Inflammatory macrophage (primary cell): ENCODE data around the gene EIF3L.

Experiments
- DNase-seq, 2 donors: peaks; one replicate each; pipeline ENCODE4 v3.0.0-alpha.2; 2020 to 2022

EIF3L gene

DNA sequence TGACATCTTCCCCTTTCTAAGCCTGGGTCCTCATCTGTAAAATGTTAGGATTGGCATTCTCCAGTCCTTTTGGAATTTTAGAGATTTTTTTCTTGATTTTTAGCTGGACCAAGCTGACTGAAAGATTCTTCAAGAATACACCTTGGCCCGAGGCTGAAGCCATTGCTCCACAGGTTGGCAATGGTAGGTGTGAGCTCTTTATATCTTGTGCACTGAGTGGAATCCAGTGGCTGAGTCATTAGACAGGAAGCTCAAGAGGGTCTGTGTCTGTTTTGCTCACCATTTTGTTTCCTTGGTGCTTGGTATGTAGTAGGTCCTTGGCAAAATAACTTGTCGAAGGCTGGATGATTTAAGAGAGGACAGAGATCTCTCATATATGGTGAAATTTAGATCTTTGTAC, 6.2 kb downstream of the EIF3L start:
- DNase-seq: no peak

- no peak for DNase-seq
These were observed 11.7 kb downstream of the EIF3L start for GRCh38 chr22:37860796-37861421.

- no peak for DNase-seq
These were observed 13.5 kb downstream of the EIF3L start for GRCh38 chr22:37862570-37863325.

DNA sequence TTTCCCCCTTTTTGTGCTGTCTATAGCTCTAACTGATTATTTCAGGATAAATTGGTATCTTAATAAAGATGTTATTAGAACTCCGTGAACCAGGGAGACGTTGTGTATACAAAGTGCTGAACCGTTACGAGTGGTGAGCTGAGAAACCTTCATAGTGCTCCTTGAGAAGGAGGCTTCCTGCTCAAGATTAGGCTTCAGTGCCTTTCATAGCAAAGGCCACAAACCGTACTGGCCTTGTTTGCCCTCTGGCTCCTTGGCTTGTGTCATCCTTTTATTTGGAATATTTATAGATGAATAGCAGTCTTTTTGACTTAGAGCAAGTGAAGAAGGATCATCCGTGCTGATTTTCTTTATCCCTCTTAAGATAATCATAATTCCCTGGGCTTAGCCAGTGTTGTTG, 16.3 kb downstream of the EIF3L start:
- DNase-seq: no peak

DNA sequence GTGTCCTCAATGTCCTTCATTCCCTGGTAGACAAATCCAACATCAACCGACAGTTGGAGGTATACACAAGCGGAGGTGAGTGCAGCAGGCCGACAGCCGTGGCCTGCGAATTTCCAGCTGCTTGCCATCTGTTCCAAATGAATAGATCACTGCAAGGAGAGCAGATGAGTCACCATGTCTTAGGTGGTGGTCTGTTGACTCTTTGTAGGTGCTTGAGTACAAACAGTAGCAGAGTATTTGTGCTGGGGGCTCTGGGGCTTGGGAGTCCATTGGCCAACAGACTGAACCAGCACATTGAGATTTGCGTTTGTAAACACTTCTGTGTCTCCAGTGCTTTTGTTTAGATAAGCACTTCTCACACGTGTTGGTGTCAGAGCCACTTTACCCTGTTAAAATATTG, 21.1 kb downstream of the EIF3L start:
- DNase-seq: no peak

DNA sequence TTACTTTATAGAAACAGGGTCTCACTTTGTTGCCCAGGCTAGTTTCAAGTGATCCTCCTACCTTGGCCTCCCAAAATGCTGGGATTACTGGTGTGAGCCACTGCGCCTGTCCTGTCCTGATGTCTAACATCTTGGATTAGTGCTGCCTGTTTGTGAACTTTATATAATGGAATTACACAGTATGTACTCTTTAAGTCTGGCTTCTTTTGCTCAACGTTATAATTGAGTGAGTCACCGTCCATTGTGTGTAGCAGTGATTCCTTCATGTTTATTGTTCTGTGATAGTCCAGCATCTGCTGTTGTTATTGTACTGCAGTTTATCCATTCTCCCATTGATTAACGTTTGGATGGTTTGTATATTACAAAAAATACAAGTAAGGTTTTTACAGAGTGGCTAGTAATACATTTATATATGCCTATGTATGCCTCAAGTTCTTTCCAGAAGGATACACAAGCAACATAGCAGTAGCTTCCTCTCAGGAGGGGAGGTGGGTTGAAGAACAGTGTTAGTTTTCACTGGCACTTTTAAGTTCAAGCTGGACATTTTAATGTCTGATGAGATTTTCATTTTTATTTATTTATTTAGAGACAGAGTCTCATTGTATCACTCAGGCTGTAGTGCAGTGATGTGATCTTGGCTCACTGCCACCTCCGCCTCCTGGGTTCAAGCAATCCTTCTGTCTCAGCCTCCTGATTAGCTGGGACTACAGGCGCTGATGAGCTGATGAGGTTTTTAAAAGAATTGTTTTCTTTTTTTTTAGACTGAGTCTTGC, 31.6 kb downstream of the EIF3L start:
- DNase-seq: no peak

DNA sequence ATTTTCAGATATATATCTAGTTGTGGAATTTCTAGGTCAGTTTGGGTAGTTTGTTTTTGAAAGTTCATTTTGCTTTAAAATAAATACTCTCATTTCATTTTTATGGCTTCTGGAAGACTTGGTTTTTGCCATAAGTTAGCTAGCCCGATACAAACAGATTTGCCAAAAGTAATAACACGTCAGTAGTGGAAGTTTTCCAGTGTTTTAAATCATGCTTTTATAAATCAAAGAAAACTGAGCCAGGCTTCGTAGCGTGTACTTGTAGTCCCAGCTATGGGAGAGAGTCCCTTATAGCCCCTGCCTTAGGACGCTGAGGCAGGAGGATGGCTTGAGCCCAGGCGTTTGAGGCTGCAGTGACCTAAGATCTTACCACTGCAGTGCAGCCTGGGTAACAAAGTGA, 35.2 kb downstream of the EIF3L start:
- DNase-seq: no peak

- no peak for DNase-seq
These were observed 38.6 kb downstream of the EIF3L start for GRCh38 chr22:37887584-37888378.

GRCh38 chr22:37891926-37892325, 42.7 kb downstream of the EIF3L start:
- DNase-seq: no peak

DNA sequence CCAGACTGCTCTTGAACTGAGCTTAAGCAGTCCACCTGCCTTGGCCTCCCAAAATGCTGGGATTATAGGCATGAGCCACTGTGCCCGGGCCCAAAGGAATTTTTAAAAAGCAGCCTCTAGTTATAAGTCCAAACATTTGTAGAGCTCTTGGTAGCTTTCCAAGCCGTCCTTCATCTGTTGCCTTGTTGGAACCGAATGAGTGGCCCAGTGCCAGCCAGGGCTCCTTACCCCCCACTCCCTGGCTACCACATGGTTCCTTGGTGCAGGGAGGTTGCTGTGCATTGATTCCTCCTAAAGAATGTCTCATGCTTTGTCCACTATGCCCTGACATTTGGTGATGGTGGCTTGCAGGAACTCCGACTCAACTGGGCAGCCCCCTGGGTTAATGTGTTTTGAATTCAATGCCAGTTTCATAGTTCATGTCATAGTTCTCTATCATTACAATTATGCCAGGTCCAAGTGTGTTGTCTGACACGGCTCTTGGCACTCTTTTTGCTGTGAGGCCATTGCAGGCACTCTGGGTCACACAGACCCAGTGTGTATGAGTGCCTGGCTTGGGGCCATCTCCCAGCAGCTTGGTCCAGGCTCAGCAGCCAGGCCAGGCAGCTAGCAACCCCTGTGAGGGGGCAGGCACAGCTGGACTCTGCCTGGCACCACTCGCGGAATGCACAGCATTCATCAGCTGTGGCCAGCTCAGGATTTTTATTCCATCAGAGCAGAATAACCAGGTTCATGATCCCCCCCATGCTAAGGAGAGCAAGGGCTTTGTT, 43.5 kb downstream of the EIF3L start:
- DNase-seq: no peak

GRCh38 chr22:37893583-37893983, 44.4 kb downstream of the EIF3L start:
- no peak for DNase-seq

DNA sequence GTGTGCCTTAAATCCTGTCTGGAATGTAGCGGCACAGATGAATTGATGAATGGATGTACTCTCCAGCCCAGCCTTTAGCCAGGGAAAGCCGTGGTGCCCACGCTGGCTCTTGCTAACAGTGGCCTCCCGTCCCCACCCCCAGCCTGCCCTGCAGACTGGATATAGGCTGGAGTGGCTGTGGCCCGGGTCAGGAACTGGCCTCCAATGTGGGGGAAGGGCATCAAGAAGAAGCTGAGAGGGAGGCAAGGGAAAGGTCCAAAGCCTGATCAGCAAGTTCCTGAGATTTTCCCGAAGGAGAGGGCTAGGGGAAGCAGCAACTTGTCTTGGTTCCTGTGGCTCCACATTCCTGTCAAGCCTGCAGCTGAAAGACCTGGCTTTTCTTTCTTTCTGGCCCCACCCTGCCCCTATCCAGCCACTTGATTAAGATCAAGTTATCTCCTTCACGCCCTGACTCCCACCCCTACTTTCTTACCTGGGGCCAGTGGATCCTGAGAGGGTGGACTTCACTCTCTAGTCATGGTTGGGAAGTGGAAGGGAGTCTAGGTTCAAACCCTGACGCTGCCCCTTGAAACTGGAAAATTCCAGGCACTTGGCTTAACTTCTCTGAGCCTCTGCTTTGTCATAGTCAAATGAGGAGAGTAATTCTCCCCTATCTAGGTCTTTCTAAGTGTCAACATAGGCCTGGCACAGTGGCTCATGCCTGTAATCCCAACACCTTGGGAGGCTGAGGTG, 45.9 kb downstream of the EIF3L start:
- no peak for DNase-seq

- peak; percentile 44 to 59 for DNase-seq
These were observed 47.0 kb downstream of the EIF3L start for GRCh38 chr22:37896181-37896592.

GRCh38 chr22:37896939-37897338, 47.7 kb downstream of the EIF3L start:
- DNase-seq: no peak

DNA sequence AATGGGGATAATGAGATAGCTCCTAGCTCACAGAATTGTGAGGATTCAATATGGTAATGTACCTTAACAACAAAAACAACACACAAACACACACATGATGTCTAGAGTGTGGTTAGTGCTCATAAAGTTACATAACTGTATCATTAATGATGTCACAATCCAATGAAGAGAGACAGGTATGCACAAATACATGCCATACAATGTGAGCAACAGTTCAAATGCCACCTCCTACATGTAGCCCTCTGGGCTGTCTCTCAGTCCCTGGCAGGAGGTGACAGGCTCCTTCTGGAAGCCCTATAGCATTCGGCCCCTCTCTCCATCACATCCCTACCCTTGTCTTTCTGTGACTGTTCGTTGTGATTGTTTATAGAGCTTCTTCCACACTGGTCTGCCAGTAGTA, 48.6 kb downstream of the EIF3L start:
- no peak for DNase-seq

DNA sequence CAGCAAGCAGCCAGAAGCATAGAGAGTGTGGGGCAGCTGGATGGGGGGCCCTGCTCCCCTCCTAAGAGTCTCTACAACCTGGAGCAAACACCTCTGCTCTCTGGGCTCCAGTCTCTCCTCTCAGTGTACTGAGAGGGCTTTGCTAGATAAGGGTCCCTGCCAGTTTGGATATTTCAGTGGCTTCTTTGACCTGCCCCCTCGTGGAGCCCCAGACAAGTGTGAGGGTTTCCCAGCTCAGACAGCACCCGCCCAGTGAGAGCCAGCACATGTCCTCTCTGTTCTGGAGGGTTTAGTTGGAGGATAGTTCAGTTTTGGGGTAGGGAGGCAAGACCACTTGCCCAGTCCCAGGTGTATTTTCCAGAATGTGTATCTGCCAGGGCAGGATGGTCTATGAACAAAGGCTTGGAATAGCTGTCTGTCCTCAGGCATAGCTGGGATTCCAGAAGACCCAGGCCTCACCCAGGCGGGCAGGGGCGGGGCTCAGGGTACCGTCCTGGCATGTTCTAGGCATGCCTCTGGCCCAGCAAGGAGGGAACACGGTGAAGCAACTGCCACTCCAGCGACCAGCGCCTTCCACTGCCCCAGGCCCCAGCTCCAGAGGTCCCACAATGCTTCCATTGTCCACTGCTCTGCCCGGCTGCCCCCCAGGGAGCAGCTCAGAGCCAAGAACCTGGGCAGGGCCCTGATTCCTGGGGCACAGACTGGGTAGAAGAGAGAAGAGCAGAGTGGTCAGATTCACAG, 49.4 kb downstream of the EIF3L start:
- no peak for DNase-seq

DNA sequence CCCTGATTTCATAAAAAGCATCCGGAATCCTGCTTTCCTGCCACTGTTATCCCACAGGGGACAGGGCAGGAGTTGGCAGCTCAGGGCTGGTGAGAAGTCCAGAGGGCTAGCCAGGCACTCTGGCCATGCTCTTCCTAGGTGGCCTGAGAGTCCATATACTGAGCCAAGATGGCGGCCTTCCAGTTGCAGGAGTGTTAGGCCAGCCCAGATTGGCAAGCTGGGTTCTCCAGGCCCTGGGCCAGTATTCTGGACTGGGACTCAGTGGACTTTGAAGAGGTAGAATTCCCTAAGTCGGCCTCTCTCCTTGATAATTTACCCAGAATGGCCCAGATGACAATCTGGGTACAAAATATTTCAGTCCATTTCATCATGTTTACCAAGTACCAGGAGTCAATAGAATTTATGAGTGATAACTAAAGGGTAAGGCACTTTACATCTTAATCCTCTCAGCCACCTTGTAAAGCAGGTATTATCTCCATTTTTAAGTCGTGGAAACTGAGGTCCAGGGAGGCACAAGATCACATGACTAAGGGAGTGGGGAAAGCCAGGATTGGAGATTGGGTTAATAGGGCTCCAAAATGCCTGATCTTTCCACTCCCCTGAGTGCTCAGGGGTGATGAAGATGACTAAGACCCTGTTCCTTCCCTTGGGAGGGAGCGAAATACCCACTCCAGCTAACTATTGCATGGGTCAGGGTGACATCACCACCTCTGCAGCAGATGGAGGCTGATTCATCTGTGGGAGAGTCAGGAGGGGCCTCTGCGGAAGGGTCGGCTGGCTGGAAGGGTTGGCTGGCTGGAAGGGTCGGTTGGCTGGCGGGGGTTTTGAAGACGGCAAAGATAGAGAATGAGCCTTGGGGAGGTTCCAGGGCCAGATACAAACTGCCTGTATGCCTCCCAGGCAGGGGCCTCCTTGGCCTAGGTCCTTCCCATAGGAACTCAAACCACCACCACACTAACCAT, 55.6 kb downstream of the EIF3L start:
- peak; percentile 87 to 95 for DNase-seq

DNA sequence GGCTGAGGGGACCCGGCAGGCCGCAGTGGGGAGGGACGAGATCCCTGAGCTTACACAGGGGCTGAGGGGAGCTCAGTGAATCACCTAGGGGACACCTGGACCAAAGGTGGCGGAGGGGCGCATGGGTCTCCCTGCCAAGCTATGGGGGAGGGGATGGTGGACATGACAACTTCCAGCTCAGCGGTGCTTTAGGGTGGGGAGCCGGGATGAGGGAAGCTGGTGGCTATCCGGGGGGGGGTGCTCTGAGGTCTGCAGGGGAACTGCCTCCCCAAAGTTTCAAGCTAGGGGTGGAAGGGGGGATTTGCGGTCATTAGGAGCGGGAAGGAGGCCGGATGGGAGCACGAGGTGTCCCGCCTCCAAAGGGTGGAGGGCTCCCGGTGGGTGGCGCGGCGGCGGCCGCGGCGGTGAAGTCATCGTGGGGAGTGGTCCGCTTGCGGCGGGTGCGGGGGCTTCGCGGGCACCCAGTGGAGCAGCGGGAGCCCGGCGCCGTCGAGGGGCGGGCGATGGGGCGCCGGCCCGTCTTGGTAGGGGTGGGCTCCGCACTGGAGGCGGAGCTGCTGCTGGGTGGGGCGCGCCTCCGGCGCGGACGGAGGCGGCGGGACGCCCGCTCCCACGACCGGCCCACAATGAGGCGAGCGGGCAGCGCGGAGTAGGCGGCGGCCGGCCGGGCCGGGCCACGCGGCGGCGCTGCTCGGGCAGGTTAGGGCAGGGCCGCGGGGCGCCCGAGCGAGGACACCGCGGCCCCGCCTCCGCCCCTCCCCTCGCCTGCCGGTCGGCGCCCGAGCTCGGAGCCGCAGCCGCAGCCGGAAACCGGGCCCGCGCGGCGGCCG, 56.5 kb downstream of the EIF3L start, which contains the start of gene MICALL1:
Gene MICALL1, plus strand, starts transcription at position 764 of the 830 bp plus-strand sequence. CDS start 126 bp downstream, outside the sequence.
- DNase-seq: peak; percentile 47 to 81
